Amygdala (tissue), 56 donors: Measurements from ENCODE around the gene LUC7L.
"Not testable (repeated sequence)": the region's sequence is repeated elsewhere in the genome, so short reads cannot be mapped to it uniquely, and the experiment has no call there.

Source experiments
- DNase-seq, 56 donors: peaks; one replicate each; lab custom pipeline; 2025; lab: John Stamatoyannopoulos, UW

LUC7L gene

DNA sequence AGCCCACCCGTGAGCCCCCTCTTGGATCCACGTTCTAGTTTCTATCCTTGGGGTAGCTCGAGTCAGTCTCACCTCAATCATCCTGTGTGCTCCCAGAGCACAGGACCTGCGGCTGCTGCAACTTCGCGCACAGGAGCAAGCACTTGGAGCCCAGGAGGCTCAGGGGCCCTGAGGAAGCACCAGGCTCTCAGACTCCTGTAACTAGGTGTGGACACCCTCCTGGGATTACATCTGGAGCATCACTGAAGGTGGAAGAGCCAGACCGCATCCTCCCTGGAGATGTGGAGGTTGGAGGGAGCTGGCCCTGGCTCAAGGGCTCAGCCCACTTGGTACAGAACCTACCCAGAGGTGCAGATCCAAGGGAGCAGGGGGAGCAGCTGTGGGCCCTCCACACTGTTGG lies 46.2 kb downstream of the LUC7L start:
- no peak for DNase-seq

DNA sequence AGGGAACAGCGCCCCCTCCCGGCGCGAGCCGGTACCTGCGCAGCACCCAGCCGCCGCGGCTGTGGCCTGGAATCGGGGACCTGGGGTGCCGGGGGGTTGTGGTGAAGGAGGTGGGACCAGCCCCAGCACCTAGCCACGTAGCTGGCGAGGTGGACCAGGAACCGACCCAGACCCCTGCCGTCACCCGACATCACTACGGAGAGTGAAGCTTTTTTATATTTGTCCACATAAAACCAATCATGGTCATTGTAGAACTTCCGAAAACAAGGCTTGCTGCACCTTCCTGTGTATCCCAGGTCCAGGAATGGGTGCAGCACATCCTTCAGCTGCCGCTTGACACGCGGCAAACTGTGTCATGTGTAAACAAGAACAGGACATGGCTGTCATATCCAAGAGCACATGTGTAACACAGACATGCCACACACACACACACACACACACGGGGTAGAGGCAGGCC lies 47.7 kb downstream of the LUC7L start:
- DNase-seq, result peak in 20 of 56 donors; percentile 8 to 78 (median 36)

DNA sequence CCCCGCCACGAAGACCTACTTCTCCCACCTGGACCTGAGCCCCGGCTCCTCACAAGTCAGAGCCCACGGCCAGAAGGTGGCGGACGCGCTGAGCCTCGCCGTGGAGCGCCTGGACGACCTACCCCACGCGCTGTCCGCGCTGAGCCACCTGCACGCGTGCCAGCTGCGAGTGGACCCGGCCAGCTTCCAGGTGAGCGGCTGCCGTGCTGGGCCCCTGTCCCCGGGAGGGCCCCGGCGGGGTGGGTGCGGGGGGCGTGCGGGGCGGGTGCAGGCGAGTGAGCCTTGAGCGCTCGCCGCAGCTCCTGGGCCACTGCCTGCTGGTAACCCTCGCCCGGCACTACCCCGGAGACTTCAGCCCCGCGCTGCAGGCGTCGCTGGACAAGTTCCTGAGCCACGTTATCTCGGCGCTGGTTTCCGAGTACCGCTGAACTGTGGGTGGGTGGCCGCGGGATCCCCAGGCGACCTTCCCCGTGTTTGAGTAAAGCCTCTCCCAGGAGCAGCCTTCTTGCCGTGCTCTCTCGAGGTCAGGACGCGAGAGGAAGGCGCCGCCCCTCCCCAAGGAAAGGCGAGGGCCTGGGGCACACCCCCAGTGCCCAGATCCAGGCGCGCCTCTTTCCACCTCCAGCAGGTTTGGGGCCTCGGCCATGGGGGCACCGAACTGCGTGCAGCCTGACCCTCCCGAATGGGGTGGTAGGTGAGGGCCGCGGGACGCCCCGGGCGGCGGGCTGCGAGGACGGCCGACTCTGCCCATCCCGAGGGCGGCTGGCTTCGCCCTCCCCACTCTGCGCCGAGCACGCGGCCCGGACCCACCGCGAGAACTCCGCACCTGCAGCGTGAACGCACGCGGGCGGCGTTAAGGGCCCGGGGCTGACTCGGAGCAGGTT lies 48.3 kb downstream of the LUC7L start:
- peak in 24 of 56 donors; percentile 7 to 71 (median 24) for DNase-seq

DNA sequence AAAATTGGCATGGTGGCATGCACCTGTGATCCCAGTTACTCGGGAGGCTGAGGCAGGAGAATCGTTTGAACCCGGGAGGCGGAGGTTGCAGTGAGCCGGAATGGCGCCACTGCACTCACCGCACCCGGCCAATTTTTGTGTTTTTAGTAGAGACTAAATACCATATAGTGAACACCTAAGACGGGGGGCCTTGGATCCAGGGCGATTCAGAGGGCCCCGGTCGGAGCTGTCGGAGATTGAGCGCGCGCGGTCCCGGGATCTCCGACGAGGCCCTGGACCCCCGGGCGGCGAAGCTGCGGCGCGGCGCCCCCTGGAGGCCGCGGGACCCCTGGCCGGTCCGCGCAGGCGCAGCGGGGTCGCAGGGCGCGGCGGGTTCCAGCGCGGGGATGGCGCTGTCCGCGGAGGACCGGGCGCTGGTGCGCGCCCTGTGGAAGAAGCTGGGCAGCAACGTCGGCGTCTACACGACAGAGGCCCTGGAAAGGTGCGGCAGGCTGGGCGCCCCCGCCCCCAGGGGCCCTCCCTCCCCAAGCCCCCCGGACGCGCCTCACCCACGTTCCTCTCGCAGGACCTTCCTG lies 49.1 kb downstream of the LUC7L start, which contains the start of gene HBQ1:
Gene HBQ1, plus strand, starts transcription at position 359 of the 575 bp plus-strand sequence. Its CDS starts 28 bp downstream, at position 387.
- peak in 4 of 56 donors; percentile 1 to 41 (median 20) for DNase-seq

DNA sequence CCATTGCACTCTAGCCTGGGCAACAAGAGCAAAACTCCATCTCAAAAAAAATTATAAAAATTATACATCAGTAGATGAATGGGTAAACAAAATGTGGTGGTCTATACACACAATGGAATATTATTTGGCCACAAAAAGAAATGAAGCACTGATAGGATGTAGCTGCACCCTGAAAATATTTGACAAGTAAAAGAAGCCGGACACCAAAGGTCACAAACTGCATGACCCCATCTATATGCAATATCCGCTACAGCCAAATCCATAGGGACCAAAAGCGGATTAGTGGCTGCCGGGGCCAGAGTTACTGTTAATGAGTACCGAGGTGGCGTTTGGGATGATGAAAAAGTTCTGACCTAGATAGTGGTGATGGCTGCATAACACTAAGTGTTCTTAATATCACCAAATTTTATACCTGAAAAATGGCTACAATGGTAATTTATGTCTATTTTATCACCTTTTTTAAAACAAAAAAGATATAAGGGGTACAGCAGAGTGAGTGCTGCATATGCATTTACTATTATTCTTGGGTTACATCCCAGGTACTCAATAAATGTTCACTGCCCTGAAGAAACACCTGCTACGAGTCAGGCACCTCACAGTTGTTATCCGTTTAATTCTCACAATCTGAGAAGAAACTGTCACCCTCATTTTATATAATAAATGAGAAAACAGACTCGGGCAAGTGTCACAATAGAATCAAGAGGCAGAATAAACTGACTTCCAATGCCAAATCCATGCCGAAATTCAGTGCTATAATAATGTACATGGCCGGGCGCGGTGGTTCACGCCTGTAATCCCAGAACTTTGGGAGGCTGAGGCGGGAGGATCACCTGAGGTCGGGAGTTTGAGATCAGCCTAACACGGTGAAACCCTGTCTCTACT lies 49.8 kb downstream of the LUC7L start:
- no peak for DNase-seq

DNA sequence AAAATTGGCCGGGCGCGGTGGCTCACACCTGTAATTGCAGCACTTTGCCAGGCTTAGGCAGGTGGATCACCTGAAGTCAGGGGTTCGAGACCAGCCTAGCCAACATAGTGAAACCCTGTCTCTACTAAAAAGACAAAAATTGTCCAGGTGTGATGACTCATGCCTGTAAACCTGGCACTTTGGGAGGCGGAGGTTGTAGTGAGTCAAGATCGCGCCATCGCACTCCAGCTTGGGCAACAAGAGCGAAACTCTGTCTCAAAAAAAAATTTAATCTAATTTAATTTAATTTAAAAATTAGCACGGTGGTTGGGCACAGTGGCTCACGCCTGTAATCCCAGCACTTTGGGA lies 50.6 kb downstream of the LUC7L start:
- no peak for DNase-seq

DNA sequence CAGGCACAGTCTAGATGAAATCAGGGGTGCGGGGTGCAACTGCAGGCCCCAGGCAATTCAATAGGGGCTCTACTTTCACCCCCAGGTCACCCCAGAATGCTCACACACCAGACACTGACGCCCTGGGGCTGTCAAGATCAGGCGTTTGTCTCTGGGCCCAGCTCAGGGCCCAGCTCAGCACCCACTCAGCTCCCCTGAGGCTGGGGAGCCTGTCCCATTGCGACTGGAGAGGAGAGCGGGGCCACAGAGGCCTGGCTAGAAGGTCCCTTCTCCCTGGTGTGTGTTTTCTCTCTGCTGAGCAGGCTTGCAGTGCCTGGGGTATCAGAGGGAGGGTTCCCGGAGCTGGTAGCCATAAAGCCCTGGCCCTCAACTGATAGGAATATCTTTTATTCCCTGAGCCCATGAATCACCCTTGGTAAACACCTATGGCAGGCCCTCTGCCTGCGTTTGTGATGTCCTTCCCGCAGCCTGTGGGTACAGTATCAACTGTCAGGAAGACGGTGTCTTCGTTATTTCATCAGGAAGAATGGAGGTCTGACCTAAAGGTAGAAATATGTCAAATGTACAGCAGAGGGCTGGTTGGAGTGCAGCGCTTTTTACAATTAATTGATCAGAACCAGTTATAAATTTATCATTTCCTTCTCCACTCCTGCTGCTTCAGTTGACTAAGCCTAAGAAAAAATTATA lies 51.1 kb downstream of the LUC7L start:
- DNase-seq, result no peak

DNA sequence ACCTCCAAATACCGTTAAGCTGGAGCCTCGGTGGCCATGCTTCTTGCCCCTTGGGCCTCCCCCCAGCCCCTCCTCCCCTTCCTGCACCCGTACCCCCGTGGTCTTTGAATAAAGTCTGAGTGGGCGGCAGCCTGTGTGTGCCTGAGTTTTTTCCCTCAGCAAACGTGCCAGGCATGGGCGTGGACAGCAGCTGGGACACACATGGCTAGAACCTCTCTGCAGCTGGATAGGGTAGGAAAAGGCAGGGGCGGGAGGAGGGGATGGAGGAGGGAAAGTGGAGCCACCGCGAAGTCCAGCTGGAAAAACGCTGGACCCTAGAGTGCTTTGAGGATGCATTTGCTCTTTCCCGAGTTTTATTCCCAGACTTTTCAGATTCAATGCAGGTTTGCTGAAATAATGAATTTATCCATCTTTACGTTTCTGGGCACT lies 51.8 kb downstream of the LUC7L start:
- no peak for DNase-seq

DNA sequence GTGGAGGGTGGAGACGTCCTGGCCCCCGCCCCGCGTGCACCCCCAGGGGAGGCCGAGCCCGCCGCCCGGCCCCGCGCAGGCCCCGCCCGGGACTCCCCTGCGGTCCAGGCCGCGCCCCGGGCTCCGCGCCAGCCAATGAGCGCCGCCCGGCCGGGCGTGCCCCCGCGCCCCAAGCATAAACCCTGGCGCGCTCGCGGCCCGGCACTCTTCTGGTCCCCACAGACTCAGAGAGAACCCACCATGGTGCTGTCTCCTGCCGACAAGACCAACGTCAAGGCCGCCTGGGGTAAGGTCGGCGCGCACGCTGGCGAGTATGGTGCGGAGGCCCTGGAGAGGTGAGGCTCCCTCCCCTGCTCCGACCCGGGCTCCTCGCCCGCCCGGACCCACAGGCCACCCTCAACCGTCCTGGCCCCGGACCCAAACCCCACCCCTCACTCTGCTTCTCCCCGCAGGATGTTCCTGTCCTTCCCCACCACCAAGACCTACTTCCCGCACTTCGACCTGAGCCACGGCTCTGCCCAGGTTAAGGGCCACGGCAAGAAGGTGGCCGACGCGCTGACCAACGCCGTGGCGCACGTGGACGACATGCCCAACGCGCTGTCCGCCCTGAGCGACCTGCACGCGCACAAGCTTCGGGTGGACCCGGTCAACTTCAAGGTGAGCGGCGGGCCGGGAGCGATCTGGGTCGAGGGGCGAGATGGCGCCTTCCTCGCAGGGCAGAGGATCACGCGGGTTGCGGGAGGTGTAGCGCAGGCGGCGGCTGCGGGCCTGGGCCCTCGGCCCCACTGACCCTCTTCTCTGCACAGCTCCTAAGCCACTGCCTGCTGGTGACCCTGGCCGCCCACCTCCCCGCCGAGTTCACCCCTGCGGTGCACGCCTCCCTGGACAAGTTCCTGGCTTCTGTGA lies 52.5 kb downstream of the LUC7L start, which contains the start of gene HBA1:
Gene HBA1, plus strand, starts transcription at position 204 of the 906 bp plus-strand sequence. Its CDS starts 37 bp downstream, at position 241.
- not testable (repeated sequence) for DNase-seq

DNA sequence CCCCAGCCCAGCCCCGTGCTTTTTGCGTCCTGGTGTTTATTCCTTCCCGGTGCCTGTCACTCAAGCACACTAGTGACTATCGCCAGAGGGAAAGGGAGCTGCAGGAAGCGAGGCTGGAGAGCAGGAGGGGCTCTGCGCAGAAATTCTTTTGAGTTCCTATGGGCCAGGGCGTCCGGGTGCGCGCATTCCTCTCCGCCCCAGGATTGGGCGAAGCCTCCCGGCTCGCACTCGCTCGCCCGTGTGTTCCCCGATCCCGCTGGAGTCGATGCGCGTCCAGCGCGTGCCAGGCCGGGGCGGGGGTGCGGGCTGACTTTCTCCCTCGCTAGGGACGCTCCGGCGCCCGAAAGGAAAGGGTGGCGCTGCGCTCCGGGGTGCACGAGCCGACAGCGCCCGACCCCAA lies 53.2 kb downstream of the LUC7L start:
- DNase-seq, result not testable (repeated sequence)

DNA sequence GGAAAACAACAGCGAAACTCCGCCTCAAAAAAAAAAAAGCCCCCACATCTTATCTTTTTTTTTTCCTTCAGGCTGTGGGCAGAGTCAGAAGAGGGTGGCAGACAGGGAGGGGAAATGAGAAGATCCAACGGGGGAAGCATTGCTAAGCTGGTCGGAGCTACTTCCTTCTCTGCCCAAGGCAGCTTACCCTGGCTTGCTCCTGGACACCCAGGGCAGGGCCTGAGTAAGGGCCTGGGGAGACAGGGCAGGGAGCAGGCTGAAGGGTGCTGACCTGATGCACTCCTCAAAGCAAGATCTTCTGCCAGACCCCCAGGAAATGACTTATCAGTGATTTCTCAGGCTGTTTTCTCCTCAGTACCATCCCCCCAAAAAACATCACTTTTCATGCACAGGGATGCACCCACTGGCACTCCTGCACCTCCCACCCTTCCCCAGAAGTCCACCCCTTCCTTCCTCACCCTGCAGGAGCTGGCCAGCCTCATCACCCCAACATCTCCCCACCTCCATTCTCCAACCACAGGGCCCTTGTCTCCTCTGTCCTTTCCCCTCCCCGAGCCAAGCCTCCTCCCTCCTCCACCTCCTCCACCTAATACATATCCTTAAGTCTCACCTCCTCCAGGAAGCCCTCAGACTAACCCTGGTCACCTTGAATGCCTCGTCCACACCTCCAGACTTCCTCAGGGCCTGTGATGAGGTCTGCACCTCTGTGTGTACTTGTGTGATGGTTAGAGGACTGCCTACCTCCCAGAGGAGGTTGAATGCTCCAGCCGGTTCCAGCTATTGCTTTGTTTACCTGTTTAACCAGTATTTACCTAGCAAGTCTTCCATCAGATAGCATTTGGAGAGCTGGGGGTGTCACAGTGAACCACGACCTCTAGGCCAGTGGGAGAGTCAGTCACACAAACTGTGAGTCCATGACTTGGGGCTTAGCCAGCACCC lies 54.0 kb downstream of the LUC7L start:
- no peak for DNase-seq

DNA sequence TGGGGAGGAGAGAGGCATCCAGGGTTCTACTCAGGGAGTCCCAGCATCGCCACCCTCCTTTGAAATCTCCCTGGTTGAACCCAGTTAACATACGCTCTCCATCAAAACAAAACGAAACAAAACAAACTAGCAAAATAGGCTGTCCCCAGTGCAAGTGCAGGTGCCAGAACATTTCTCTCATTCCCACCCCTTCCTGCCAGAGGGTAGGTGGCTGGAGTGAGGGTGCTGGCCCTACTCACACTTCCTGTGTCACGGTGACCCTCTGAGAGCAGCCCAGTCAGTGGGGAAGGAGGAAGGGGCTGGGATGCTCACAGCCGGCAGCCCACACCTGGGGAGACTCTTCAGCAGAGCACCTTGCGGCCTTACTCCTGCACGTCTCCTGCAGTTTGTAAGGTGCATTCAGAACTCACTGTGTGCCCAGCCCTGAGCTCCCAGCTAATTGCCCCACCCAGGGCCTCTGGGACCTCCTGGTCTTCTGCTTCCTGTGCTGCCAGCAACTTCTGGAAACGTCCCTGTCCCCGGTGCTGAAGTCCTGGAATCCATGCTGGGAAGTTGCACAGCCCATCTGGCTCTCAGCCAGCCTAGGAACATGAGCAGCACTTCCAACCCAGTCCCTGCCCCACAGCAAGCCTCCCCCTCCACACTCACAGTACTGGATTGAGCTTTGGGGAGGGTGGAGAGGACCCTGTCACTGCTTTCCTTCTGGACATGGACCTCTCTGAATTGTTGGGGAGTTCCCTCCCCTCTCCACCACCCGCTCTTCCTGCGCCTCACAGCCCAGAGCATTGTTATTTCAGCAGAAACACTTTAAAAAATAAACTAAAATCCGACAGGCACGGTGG lies 55.1 kb downstream of the LUC7L start:
- not testable (repeated sequence) for DNase-seq

DNA sequence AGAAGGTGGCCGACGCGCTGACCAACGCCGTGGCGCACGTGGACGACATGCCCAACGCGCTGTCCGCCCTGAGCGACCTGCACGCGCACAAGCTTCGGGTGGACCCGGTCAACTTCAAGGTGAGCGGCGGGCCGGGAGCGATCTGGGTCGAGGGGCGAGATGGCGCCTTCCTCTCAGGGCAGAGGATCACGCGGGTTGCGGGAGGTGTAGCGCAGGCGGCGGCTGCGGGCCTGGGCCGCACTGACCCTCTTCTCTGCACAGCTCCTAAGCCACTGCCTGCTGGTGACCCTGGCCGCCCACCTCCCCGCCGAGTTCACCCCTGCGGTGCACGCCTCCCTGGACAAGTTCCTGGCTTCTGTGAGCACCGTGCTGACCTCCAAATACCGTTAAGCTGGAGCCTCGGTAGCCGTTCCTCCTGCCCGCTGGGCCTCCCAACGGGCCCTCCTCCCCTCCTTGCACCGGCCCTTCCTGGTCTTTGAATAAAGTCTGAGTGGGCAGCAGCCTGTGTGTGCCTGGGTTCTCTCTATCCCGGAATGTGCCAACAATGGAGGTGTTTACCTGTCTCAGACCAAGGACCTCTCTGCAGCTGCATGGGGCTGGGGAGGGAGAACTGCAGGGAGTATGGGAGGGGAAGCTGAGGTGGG lies 55.9 kb downstream of the LUC7L start:
- DNase-seq, result not testable (repeated sequence)

DNA sequence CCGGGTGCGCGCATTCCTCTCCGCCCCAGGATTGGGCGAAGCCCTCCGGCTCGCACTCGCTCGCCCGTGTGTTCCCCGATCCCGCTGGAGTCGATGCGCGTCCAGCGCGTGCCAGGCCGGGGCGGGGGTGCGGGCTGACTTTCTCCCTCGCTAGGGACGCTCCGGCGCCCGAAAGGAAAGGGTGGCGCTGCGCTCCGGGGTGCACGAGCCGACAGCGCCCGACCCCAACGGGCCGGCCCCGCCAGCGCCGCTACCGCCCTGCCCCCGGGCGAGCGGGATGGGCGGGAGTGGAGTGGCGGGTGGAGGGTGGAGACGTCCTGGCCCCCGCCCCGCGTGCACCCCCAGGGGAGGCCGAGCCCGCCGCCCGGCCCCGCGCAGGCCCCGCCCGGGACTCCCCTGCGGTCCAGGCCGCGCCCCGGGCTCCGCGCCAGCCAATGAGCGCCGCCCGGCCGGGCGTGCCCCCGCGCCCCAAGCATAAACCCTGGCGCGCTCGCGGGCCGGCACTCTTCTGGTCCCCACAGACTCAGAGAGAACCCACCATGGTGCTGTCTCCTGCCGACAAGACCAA lies 56.8 kb downstream of the LUC7L start, which contains the start of gene HBA2:
Gene HBA2, plus strand, starts transcription at position 503 of the 568 bp plus-strand sequence. Its CDS starts 37 bp downstream, at position 540.
- not testable (repeated sequence) for DNase-seq

DNA sequence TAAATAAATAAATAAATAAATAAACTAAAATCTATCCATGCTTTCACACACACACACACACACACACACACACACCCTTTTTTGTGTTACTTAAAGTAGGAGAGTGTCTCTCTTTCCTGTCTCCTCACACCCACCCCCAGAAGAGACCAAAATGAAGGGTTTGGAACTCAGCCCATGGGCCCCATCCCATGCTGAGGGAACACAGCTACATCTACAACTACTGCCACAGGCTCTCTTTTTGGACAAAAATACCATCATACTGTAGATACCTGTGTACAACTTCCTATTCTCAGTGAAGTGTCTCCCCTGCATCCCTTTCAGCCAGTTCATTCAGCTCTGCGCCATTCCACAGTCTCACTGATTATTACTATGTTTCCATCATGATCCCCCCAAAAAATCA lies 58.5 kb downstream of the LUC7L start:
- no peak for DNase-seq

DNA sequence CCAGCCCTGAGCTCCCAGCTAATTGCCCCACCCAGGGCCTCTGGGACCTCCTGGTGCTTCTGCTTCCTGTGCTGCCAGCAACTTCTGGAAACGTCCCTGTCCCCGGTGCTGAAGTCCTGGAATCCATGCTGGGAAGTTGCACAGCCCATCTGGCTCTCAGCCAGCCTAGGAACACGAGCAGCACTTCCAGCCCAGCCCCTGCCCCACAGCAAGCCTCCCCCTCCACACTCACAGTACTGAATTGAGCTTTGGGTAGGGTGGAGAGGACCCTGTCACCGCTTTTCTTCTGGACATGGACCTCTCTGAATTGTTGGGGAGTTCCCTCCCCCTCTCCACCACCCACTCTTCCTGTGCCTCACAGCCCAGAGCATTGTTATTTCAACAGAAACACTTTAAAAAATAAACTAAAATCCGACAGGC lies 59.2 kb downstream of the LUC7L start:
- DNase-seq, result not testable (repeated sequence)
